ENCODE results near the gene ENO1.

The ENO1 gene

DNA sequence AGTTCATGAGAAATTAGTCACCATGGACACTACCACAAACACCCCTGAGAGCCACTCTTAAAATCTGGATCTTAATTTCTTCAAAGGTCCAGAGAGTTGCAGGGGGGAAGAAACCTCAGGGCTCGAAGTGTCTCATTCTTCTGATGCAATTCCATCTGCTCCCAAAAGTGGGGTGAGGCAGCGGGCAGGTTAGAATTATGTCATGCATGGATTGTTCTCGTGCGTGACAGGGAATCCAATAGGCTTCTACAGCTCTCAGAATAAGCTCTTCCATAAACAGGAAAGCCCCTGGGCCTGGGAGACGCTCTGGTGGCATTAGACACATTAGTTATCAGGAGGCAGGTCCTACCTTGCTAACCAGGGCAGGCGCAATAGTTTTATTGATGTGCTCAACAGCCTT, 8.4 kb downstream of the ENO1 start:
- DNase-seq = no peak

DNA sequence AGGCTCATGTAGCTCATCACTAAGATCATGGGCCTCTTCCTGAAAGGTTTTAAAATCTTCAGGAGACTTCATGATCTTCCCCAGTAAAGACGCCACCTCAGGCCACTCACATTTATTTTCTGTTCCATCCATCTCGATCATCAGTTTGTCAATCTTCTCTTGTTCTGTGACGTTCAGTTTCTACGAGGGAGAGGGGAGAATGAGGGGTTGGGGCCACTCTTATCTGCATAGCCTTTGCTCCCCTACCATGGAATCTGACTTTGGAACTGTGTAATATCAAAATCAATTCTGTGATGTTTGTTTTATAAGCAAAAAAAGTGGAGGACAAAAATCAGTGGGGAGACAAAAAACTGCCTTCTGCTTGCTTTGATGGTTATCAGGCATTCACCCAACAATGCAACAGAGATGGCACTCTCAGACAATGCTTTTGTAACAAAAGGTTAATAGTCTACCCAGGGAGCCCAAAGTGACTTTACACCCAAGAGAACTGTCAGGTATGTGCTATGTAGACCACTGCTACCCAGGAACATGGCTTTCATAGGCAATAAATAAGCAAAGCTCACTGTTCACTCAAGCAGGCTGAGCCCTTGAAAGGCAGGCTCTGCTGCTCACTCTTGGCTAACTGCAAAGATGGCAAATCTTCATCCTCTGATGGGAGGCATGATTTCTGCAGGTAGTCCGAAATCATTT, 10.5 kb downstream of the ENO1 start:
- DNase-seq = no peak

DNA sequence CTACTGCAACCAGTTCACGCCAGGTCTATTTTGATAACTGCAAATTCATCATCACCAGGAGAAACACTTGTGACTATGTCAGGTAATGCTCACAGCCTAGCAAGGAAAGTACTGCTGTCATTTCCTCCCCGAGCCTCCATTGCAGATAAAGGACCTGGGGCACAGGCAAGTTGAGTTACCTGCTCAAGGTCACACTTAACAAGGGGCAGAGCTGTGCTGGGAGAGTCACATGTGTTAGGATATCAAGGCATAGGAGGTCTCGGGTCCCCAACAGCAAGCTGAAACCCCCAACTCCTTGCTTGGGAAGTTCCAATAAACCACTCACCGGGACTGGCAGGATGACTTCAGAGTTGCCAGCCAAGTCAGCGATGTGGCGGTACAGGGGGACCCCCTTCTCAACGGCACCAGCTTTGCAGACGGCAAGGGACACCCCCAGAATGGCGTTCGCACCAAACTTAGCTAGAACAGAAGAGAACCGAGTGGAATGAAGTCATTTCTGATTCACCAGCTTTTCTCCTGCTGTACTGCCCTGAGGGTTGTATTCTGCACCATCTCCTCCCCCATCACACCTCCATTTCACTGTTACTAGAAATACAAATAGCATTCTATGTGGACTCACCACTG, 11.6 kb downstream of the ENO1 start:
- no peak for DNase-seq

DNA sequence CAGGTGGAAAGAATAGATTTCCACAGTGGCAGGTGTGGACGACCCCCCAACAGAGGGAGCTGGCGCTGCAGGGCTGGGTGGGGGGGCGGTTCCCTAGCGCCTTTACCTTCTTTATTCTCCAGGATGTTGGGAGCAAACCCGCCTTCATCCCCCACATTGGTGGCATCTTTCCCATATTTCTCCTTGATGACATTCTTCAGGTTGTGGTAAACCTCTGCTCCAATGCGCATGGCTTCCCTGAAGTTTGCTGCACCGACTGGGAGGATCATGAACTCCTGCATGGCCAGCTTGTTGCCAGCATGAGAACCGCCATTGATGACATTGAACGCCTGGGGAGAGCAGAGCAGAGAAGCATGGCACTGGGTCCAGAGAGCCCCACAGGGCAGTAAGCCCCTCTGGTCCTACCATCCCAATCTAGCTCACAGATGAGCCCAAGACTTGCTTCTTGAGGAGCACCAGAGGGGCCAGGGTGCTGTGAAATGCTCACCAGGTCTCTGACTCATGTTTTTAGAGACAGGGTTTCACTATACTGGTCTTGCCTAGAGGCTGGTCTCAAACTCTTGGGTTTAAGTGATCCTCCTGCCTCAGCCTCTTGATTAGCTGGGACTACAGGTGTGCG, 12.2 kb downstream of the ENO1 start:
- DNase-seq = no peak

DNA sequence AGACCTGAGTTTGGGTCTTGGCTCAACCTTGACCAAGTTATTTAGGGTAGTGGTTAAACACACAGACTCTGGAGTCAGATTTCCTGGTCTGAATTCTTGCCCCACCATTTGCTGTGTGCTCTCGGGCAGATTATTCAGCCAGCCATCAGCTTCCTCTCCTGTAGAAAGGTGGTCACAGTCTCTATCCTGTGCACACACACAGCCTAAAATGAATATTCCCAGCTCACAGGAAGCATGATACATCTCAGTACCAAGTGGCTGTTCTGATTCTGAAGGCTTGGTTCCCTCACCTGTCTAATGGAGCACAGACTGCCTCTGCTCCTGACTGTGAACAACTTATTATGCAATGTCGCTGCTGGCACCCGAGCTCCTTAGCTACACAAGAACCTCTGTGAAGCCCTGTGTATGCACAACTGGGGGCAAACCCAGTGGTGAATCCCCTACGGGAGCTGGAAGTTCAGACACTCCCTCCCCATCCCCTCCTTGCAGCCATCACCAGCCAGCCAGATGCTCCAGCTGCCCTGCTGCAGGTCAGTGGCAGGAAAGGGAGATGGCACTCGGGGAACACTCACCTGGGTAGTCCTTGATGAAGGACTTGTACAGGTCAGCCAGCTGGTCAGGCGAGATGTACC, 13.7 kb downstream of the ENO1 start:
- DNase-seq = no peak

DNA sequence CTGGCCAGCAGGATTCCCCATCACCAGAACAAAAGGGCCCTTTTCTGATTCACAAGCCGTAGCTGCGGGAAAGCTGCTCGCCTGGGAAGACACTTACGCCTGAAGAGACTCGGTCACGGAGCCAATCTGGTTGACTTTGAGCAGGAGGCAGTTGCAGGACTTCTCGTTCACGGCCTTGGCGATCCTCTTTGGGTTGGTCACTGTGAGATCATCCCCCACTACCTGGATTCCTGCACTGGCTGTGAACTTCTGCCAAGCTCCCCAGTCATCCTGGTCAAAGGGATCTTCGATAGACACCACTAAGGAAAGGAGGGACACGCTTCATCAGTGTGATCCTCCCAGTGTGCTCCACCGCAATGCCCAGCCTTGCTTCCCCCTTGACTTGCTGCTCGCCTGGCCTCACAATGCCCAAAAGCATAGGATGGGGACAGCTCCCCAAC, 14.7 kb downstream of the ENO1 start:
- no peak for DNase-seq

DNA sequence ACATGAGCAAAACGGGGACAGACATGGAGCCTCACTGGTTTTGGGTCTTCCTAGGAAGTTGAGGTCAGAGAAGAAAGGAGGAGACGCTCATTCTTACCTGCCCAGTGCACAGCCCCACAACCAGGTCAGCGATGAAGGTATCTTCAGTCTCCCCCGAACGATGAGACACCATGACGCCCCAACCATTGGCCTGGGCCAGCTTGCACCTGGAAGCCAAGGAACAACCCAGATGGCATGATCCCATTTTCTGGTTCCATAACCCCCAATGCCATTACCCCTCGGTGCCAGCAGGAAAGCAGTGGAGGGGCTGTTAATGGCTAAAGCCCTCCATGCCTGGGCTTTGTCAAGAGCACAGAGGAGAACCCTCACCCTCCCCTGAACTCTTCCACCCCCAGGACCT, 15.3 kb downstream of the ENO1 start:
- DNase-seq = no peak

DNA sequence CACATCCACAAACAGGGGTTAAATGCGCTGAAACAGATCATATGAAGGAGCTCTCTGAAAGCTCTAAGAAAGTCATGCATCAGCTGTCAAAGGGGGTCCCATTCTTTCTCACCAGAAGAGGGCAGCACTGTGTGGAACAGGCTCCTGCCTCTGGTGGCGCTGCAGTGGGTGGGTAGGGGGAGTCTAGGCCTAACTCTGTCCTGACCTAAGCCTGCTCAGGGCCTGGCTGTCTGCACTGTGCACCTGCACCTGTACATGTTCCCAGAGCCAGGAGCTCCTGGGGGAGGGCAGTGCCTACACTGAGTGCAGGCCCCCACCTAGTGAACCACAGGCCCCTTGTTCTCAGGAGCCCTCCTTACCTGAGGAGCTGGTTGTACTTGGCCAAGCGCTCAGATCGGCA, 16.0 kb downstream of the ENO1 start:
- peak; percentile 33 to 56 for DNase-seq

DNA sequence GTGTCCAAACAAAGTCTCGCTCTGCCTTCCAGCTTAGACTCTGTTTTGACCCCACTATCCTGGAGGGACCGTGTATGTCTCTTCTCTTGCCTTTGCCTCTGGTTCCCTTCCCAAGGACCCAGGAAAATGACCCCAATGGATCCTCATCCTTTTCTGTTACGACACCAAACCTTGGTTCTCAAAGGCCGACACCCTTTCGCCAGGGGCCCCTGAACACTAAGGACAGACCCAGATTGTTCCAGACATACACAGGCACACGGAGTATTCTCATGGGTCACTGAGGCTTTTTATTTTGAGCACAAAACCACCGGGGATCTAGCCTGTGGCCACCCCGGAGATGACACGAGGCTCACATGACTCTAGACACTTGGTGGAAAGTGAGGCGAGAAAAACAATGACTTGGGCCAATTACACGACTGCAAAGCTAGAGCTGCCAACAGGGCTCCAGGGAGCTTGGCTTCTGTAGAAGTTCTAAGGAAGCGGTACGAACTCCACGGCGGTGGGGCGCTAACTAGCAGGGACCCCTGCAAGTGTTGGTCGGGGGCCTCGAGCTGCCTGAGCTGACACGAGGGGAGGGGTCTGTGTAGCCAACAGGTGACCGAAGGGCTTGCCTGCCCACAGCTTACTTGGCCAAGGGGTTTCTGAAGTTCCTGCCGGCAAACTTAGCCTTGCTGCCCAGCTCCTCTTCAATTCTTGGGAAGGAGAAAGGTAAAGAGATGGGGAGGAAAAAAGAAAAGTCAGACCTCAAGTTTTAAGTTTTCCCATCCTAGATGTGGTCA, 17.6 kb downstream of the ENO1 start:
- DNase-seq = no peak

DNA sequence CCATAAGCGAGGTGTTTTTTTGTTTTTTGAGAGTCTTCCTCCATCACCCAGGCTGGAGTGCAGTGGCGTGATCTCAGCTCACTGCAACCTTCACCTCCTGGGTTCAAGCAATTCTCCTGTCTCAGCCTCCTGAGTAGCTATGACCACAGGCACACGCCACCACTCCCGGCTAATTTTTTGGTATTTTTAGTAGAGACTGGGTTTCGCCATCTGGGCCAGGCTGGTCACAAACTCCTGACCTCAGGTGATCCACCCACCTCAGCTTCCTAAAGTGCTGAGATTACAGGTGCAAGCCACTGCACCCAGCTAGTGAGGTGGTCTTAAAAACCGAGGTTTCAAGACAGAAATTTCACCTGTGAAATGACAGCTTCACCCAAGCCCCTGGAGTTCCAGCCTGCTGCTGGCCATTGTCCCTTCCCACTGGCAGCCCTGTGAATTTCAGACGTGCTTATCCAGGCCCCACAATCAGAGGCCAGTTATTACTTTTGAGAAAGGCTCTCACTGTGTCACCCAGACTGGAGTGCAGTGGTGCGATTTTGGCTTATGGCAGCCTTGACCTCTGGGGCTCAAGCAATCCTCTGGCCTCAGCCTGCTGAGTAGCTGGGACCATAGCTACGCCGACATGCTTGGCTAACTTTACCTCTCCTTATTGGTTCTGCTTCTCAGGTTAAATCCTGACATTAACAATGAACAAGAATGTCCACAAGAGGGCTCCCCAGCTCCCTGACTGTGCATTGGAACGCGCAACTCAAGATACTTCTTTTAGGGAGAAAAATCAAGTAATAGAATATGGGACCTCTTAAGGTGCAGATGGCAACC, 19.4 kb downstream of the ENO1 start:
- DNase-seq = peak; percentile 75 to 84

DNA sequence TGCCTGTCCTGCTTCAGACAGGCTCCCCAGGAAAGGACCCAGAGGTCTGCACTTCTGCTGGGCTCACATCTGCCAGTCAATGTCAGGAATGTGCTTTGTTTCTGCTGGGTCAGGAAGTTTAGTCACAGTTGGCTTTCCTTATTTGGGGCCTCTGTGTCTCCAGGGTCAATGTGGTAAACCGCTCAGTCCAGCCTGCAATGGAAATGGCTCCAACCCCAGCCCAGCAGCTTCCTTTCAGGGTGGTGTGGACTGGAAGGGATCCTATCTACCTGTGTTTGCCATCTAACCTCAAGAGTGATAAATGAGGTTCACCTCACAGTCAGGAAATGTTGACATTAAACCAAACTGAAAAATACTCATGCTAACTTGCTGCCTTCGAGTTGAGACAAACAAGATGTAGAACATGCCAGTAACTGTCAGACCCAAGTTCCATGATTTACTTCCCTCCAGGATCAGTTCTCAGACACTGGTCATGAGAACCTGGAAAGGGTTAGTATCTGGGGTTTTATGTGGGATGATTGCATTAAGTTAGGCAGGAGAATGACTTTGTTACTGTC, 20.3 kb downstream of the ENO1 start:
- DNase-seq = peak; percentile 90 to 94

DNA sequence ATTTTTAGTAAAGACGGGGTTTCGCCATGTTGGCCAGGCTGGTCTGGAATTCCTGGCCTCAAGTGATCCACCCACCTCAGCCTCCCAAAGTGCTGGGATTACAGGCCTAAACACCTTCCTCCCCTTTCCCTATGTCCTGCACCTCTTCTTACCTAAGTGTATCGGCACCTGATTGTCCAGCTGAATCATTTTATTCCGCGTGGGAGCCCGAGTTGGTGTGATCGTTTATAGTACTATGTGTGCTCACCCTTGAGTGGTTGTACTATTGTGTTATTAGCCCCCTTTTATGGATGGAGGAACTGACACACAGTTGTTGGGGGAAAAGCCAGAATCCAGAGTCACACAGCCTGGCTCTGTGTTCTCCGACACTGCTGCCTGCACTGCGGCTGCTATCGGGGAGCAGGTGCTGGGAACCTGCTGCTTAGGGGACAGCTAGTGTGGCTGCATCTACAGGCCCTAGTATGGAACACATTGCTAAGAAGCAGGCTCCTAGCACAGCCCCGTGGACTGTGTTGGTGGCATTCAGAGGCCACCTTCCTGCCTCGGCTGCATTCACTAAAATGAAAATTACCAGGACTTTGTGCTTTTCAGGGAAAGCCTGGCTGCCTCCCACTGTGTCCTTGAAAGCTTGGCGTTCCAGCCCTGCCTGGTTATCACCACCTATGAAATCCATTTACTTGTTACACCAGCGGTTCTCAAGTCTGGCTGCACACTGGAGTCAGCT, 21.6 kb downstream of the ENO1 start:
- DNase-seq = no peak

DNA sequence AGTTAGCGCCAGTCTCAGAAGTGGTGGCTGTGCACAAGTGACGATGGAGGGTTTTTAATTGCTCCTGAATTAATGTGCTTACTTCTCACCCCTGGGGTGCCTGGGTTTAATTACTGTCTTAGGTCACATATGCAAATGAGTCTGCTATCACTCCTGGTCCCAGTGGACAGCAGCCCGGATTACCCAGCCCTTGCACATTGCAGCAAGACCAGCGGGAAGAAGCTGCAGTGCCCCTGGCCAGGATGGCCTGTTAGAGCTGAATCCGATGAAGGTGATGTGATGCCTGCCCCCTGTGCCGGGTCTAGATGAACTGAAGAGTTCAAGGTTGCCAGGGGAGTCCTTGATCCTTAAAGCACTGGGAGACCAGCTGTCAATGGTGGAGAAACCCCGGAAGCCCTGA, 24.2 kb downstream of the ENO1 start:
- DNase-seq = no peak

DNA sequence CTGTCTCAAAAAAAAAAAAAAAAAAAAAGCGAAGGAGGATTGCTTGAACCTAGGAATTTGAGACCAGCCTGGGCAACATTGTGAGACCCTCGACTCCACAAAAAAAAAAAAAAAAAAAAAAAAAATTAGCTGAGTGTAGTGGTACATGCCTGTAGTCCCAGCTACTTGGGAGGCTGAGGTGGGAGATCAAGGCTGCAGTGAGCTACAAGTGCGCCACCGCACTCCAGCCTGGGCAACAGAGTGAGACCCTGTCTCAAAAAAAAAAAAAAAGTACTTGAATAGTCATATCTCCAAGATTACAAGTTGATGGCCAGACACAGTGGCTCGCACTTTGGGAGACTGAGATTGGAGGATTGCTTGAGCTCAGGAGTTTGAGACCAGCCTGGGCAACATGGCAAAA, 27.4 kb downstream of the ENO1 start:
- DNase-seq = no peak

DNA sequence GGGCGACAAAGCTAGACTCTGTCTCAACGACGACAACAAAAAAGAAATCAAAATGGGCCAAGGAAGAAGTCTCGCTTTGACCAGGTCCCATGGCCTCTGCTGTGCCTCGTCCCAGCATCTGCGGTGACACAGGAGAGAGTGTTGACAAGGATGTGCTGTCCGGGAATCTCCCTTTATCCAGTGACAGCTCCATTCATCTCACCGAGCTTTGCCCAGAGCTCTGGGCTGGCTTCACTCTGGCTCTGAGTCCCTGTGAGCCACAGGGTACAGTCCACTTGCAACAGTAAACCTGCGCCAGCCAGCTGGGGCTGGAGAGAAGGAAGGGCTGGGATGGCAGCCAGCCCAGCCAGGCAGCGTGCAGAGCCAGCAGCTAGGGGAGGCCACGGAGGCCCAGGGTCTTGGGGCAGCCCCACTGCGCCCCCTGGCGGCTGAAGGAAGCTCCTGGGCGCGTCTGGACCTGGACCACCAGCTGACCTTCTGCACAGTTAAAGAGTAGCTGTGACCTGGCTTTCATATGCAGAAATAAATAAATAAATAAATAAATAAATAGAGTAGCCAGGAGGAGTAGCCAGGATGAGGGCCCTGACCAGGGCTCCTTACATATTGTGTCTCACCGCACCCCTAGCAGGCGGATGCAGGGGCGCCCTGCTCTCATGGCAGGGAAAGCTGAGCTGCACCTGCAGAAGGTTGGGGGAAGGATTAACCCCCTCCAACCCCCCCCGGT, 29.7 kb downstream of the ENO1 start:
- DNase-seq = peak; percentile 81 to 87

DNA sequence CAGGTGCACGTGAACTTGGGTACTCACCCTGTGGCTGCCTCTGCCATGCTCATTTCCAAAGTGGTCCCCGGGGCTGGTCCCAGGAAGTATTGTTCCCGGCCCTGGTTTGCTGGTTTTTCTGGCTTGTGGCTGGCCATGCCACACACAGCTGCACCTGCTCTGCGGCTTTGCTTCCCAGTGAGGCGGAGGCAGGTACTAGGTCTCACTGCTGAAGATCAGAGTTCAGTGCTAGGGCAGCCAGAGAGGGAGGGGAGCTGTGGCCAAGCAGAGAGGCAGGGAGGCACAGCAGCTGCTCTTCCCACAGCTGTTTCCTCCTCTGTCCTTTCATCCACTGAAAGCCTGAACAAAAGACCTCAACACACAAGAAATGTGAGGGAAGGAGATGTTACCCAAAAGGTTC, 30.5 kb downstream of the ENO1 start:
- DNase-seq = peak; percentile 23 to 27

DNA sequence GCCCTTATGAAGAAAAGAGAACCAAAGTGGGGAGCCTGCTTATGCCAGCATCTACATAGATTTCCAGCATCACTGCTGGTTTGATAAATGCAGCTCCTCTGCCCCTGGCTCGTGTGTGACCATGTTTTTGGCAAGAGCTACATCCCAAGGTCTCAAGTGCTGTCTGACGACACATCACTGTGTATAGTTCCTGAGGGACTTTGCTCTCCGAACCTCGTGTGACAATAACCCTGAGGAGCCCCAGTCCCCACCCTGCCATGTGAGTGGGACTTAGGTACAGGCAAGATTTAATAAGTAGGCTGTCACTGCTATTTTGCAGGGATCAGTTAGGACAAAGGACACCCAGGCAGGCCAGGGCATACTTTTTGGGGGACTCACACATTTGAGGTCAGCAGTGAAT, 32.2 kb downstream of the ENO1 start:
- DNase-seq = no peak

DNA sequence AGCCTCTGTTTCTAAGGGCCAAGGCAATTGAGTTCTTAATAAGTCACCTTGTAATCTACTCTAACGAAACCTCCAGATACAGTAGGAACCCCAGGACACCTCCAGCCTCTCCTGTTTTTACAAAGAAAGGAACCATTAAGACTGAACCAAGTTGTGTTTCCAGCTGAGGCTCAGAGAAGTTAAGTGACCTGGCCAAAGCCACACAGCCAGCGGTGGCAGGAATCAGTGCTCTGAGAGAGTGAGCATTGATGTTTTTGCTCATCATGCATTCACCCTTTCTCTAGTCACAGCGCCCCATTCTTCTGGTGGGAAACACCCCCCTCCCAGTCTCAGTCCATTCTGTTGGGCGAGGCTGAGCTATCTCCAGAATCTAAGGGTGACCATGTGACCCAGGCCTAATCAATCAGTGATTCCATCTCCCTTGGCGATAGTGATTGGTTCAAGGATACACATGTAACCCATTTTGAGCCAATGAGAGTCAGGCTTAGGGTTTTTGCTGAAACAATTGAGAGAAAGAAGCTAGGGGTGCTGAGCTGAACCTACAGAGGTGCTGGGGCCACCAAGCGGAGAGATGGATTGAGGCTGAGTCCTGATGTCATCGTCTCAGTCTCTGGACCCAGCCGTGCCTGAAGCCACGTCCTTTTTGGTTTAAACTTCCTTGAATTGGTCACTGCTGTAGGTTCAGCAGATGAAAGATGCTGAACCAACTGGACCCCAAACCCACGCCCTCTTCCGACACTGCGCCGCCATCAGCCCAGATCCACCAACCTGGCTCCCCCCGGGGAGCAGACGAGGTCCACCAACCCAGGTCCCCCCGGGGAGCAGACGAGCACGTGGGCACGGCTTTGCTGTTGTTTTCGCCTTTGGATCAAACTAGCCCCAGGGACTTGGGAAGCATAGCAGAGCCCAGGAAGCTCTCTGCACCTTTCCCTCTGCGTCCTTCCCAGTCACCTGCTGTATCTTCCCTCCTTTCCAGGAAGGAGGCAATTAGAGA, 33.1 kb downstream of the ENO1 start:
- DNase-seq = no peak

DNA sequence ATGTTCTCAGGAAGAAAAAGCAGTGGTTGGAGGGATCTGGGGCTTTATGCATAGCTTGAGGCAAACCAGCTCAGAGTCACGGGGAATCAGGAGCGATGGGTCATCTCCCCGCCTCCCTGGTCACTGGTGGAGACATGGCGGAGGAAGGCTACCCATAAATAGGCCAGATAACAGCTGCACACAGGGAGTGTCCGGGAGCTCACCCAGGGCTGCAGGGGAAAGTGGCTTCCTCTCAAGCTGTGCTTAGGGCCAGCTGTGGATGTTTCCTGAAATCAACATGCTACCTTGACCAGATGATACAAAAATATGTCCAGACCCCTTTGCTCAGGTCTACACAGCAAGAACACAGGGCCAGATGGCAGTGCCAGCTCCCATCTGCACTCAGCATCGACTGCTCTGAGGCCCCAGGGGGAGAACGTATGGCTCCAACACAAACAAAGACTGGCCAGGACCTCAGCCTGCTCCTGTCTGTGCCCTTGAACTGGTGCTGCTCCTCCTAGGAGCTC, 33.9 kb downstream of the ENO1 start:
- DNase-seq = no peak

All from Kasumi-1 (cell line).